ENCODE results near the gene ETV6.
A peak's percentile ranks its signal among the peaks of the same experiment; 100 is the strongest.

The ETV6 gene

GRCh38 chr12:11785712-11786111 is 136.2 kb downstream of the ETV6 start:
- peak; percentile 72 for DNase-seq (ENCODE audit: extremely low read depth, low read depth)
- no peak for TF ChIP-seq CTCF (IDR thresholded peaks at IDR 0.05; ENCODE audit: low read depth, low read length)

GRCh38 chr12:11786638-11787365 is 137.3 kb downstream of the ETV6 start:
- TF ChIP-seq CTCF (IDR thresholded peaks at IDR 0.05; ENCODE audit: low read depth, low read length) = no peak
- no peak for DNase-seq (ENCODE audit: extremely low read depth, low read depth)

- no peak for TF ChIP-seq CTCF (IDR thresholded peaks at IDR 0.05; ENCODE audit: low read depth, low read length)
- no peak for DNase-seq (ENCODE audit: extremely low read depth, low read depth)
These were observed 138.0 kb downstream of the ETV6 start for GRCh38 chr12:11787437-11787836.

GRCh38 chr12:11787933-11788849 is 138.7 kb downstream of the ETV6 start:
- no peak for TF ChIP-seq CTCF (IDR thresholded peaks at IDR 0.05; ENCODE audit: low read depth, low read length)
- DNase-seq (ENCODE audit: extremely low read depth, low read depth) = no peak

GRCh38 chr12:11793921-11794710 is 144.6 kb downstream of the ETV6 start:
- no peak for TF ChIP-seq CTCF (IDR thresholded peaks at IDR 0.05; ENCODE audit: low read depth, low read length)
- DNase-seq (ENCODE audit: extremely low read depth, low read depth) = no peak

GRCh38 chr12:11794751-11795150 is 145.3 kb downstream of the ETV6 start:
- no peak for TF ChIP-seq CTCF (IDR thresholded peaks at IDR 0.05; ENCODE audit: low read depth, low read length)

More at GRCh38 chr12:11794751-11795150, 145.3 kb downstream of the ETV6 start:
- no peak for DNase-seq (ENCODE audit: extremely low read depth, low read depth)

Measured in AG09319 (cell line).